GM12891 (cell line): Measurements from ENCODE around the gene GNG10.
"Not testable (repeated sequence)": the region's sequence is repeated elsewhere in the genome, so short reads cannot be mapped to it uniquely, and the experiment has no call there.

Experiments used
- DNase-seq: peaks from one replicate; pipeline ENCODE4 v3.0.0; 2011; ENCODE audit warnings: low spot score; ENCODE audit not compliant: insufficient read length
- FAIRE-seq: peaks from 2 replicates; lab custom pipeline; 2011; peaks lifted over from hg19 to GRCh38; lab: Jason Lieb, UNC
- PAX5 ChIP-seq: IDR thresholded peaks from 2 replicates; pipeline ENCODE4 v1.6.1; 2011; ENCODE audit warnings: low read length, moderate library complexity, mild to moderate bottlenecking; ENCODE audit not compliant: insufficient read depth, severe bottlenecking
- POLR2A ChIP-seq: IDR thresholded peaks from 2 replicates; pipeline ENCODE4 v1.6.1; 2011; ENCODE audit warnings: low read depth, low read length, control low read depth
- POLR2AphosphoS5 ChIP-seq: IDR thresholded peaks from 2 replicates; pipeline ENCODE4 v1.6.1; 2011; ENCODE audit warnings: low read depth, low read length, control low read depth
- POU2F2 ChIP-seq: IDR thresholded peaks from 2 replicates; pipeline ENCODE4 v1.6.1; 2011; ENCODE audit warnings: low read depth, mild to moderate bottlenecking, control low read depth, low read length, moderate library complexity
- SPI1 ChIP-seq: IDR thresholded peaks from 2 replicates; pipeline ENCODE4 v1.6.1; 2011; ENCODE audit warnings: low read depth, low read length, control low read depth
- TAF1 ChIP-seq: IDR thresholded peaks from 2 replicates; pipeline ENCODE4 v1.6.1; 2011; ENCODE audit warnings: low read depth, low read length, control low read depth

Gene GNG10

GRCh38 chr9:111645806-111646205 is 15.6 kb upstream of the GNG10 start:
- TF ChIP-seq PAX5 (no peak), SPI1 (no peak)

GRCh38 chr9:111646417-111646816 is 15.0 kb upstream of the GNG10 start:
- TF ChIP-seq POLR2A (no peak), TAF1 (no peak), SPI1 (no peak), PAX5 (no peak), POU2F2 (no peak), POLR2AphosphoS5 (no peak)
- no peak for DNase-seq
- FAIRE-seq, result no peak

More at GRCh38 chr9:111645806-111646205, 15.6 kb upstream of the GNG10 start:
- FAIRE-seq (no peak), DNase-seq (no peak)

- FAIRE-seq (no peak), DNase-seq (no peak)
- TF ChIP-seq POLR2A, result no peak
- TF ChIP-seq SPI1, result no peak
- no peak for TF ChIP-seq POLR2AphosphoS5
- no peak for TF ChIP-seq PAX5
- no peak for TF ChIP-seq TAF1
- no peak for TF ChIP-seq POU2F2
Measured at GRCh38 chr9:111648066-111648465, 13.3 kb upstream of the GNG10 start.

GRCh38 chr9:111649016-111649415 is 12.4 kb upstream of the GNG10 start:
- TF ChIP-seq POLR2AphosphoS5, result no peak
- DNase-seq (no peak), FAIRE-seq (no peak)

DNA sequence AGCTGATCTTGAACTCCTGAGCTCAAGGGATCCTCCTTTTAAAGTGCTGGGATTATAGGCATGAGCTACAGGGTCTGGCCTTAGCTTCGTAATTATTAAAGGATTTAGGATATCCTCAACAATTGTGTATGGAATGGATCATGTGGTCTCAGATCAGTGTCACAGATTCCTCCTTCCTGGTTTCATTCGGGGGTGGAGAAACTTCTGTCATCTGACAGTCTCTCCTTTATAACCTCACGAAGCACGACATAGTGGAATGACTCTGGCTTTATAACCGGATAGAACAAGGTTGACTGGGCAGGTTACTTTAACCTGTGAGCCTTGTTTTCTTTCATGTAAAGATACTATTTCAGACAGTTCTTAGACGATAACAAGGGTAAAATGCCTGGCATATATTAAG is 4.4 kb upstream of the GNG10 start:
- no peak for TF ChIP-seq POLR2A
- FAIRE-seq (no peak), DNase-seq (no peak)

DNA sequence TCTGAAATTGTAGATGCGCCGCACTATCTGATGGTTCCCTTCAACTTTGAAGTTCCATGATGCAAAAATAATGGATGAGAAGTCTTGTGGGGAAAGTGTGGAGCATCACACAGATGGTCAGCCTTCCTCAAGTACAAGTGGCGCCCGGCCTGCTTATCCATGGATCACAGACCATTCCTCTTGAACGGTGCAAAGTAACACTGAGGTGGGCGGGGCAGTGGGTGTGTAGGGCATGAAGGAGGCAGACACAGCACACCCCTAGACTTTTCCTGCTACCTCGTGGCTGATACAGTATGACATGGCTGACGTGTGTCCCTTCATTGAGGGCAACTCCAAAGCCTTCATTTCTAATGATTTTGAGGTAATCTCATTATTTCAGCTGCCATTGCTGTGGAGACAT is 2.5 kb upstream of the GNG10 start:
- DNase-seq, result no peak
- no peak for TF ChIP-seq PAX5
- no peak for TF ChIP-seq POLR2AphosphoS5
- TF ChIP-seq SPI1, result no peak
- TF ChIP-seq TAF1, result no peak
- TF ChIP-seq POLR2A, result no peak
- no peak for TF ChIP-seq POU2F2
- no peak for FAIRE-seq

DNA sequence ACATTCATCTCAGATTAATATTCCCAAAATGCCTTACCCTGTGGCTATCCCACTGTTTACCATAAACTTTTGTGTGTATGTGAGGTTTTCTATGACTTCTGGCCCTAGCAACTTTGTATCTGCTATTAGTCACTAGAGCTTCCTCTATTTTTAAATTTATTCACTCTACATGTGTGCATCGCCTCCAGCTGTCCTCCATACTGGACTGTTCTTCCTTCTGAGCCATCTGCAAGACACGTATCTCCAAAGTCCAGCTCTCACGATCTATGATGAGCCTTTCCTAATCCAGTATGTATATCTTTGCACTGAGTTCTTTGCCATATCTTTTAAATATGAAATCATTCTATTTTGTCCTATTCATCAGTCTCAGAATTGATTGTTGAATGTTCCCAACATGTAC is 1.7 kb upstream of the GNG10 start:
- DNase-seq, result no peak
- TF ChIP-seq TAF1, result no peak
- TF ChIP-seq POLR2AphosphoS5, result no peak
- no peak for TF ChIP-seq PAX5
- no peak for TF ChIP-seq POU2F2
- FAIRE-seq, result no peak

DNA sequence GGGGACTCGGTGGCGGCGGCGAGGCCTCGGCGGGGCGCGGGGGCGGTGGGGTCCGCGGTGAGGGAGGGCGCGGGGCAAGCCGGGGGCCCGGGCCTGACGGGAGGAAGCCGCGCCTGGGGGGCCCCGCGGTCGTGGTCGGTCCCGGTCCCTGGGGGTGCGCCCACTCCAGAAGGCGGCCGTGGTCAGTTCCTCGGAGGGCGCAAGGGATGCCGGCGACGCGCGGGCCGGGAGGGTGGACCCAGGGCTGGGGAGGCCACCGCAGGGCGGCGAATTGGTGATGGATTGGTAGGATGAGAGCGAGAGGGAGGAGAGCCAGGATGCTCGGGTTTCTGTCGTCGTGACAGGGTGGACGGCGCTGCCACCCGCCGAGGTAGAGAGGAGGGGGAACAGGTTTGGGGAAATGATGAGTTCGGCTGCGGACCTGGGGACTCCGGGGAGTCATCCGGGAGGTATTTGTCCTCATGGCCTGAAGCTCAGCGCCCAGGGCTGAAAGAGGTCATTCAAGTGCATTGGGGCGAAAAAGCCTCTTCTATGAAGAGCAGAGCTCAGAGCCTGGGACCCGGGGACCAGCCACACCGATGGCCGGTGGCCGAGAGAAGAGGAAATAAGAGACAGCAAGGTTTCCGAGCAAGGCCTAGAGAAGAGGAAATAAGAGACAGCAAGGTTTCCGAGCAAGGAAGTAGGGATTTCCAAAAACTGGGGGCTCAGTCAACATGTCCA is 557 bp downstream of the GNG10 start:
- DNase-seq (peak; percentile 29), FAIRE-seq (no peak)
- TF ChIP-seq TAF1 (no peak), POLR2A (no peak), PAX5 (no peak), POLR2AphosphoS5 (no peak), SPI1 (no peak), POU2F2 (no peak)

DNA sequence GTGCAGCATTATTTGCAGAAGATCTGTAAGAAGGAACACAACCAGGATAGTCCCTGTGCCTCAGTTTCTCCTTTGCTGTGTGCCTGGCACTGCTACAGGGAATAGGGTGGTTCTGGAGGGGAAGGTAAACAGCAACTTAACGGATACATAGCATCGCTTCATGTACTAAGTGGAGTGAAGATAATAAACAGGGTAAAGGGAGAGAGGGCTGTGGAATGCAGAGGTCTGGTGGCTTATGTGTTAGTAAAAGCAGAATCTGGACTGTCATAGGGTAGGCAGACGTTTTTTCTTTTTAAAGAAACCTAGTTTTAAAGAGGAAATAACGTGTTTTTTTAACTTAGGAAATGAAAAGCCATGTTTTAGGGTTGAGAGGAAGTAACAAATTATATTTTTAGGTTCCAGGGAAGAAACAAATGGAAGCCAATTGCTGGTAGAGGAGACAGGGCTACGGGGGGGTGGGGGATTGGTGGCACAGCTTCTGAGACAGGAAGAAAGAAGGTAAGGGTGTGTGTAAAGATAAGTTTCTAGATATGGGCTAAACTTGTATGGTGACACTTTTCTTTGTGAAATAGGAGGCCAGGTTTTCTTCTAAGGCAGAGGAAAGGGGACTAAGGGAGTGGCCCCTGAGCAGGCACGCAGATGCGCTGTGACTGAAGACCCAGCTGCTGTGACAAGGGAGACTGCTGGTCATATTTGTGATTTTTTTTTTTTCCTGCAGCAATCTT is 1.3 kb downstream of the GNG10 start:
- DNase-seq (peak; percentile 11), FAIRE-seq (no peak)
- no peak for TF ChIP-seq SPI1
- no peak for TF ChIP-seq POLR2AphosphoS5
- no peak for TF ChIP-seq TAF1
- TF ChIP-seq POLR2A, result no peak
- TF ChIP-seq PAX5, result no peak
- no peak for TF ChIP-seq POU2F2

DNA sequence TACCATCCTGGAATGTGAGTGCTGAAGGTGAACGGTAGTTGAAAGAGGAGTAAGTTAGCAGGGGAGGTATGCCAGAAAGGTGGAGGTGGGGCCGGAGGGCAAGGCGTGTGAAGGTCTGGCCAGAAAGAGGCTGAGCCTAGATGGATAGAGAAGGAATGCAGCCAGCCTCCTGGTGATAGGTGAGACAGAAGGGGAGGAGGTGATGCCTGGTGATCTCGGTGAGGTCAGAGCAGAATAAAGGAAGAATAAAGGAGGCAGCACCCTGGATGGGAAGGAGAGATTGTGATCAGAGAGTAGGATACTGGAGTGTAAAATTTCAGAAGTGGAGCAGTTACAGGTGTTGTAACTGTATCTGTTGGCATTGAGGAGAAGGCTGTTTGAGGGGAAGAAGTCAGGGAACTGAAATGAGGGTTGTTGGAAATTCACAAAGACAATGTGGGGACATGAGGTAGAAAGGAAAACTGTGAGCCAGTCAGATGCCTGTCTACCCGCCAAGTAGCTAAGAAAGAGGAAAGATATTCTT is 2.0 kb downstream of the GNG10 start:
- DNase-seq (no peak), FAIRE-seq (no peak)
- TF ChIP-seq SPI1 (no peak), POLR2AphosphoS5 (no peak), PAX5 (no peak), POLR2A (no peak), TAF1 (no peak)

DNA sequence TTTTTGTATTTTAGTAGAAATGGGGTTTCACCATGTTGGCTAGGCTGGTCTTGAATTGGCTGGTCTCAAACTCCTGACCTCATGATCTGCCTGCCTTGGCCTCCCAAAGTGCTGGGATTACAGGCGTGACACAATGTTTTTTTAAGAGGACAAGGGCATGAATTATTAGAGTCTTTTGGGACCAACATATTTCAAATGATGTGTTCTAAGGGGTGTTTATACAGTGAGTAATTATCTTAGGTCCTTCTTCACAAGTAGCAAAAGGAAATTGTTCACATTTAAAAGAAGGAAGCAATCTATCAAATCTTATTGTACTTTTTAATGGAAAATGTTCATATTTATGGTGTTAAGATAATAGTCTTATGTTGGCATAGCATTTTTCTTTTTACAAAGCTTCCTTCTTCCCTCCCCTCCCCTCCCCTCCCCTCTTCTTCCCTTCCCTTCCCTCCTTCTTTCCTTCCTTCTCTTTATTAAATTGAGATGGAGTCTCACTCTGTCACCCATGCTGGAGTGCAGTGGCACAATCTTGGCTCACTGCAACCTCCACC is 6.7 kb downstream of the GNG10 start:
- no peak for TF ChIP-seq POU2F2
- TF ChIP-seq POLR2A, result no peak
- no peak for TF ChIP-seq SPI1
- TF ChIP-seq POLR2AphosphoS5, result no peak
- no peak for TF ChIP-seq PAX5
- no peak for TF ChIP-seq TAF1
- no peak for FAIRE-seq
- no peak for DNase-seq

- FAIRE-seq, DNase-seq: not testable (repeated sequence)
Measured at GRCh38 chr9:111668601-111669000, 7.2 kb downstream of the GNG10 start.
